Panc1 (cell line): ENCODE measurements around the gene ASIC1.

Experiments
- POLR2AphosphoS5 ChIP-seq: IDR thresholded peaks from 2 replicates; pipeline ENCODE4 v1.6.1; 2012; ENCODE audit warnings: mild to moderate bottlenecking, low read depth, low read length, moderate library complexity
- TCF7L2 ChIP-seq: IDR thresholded peaks from 2 replicates; pipeline ENCODE4 v1.6.1; 2011; ENCODE audit warnings: mild to moderate bottlenecking, low read depth, low read length, inconsistent platforms
- TF ChIP-seq, protein P1 (sequence below): fragments of 450-650 bp; IDR thresholded peaks from 2 replicates; pipeline ENCODE4 v1.5.1; 2017; ENCODE audit warnings: mild to moderate bottlenecking
- TF ChIP-seq, protein P2 (sequence below), 2 experiments: IDR thresholded peaks; 2 replicates each; pipeline ENCODE4 v1.6.1; 2011 to 2012; ENCODE audit warnings: low read depth in 2 of 2, control low read depth in 1 of 2, low read length in 1 of 2, mild to moderate bottlenecking in 1 of 2, moderate library complexity in 1 of 2; ENCODE audit not compliant: insufficient read depth in 1 of 2

DNA sequence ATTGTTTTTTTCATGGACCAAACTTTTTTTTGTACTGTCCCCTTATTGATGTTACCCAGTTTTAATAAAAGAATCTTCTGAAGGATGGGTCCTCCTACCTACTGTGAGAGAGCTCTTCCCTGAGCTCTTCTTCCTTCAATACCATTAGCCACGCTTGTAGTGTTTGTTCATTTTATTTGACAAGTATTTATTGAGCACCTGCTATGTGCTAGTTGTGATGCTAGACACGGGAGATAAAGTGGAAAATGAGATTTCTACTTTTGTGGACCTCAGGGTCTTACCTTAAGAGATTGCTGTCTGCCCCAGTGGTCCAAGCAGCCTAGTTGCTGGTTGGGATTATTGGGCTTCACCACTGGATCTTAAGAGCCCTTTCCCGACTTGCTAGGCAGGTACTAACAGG lies 43.2 kb downstream of the ASIC1 start:
- TF ChIP-seq, protein P1, sequence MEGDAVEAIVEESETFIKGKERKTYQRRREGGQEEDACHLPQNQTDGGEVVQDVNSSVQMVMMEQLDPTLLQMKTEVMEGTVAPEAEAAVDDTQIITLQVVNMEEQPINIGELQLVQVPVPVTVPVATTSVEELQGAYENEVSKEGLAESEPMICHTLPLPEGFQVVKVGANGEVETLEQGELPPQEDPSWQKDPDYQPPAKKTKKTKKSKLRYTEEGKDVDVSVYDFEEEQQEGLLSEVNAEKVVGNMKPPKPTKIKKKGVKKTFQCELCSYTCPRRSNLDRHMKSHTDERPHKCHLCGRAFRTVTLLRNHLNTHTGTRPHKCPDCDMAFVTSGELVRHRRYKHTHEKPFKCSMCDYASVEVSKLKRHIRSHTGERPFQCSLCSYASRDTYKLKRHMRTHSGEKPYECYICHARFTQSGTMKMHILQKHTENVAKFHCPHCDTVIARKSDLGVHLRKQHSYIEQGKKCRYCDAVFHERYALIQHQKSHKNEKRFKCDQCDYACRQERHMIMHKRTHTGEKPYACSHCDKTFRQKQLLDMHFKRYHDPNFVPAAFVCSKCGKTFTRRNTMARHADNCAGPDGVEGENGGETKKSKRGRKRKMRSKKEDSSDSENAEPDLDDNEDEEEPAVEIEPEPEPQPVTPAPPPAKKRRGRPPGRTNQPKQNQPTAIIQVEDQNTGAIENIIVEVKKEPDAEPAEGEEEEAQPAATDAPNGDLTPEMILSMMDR, result no peak
- no peak for TF ChIP-seq TCF7L2
- TF ChIP-seq, protein P2, sequence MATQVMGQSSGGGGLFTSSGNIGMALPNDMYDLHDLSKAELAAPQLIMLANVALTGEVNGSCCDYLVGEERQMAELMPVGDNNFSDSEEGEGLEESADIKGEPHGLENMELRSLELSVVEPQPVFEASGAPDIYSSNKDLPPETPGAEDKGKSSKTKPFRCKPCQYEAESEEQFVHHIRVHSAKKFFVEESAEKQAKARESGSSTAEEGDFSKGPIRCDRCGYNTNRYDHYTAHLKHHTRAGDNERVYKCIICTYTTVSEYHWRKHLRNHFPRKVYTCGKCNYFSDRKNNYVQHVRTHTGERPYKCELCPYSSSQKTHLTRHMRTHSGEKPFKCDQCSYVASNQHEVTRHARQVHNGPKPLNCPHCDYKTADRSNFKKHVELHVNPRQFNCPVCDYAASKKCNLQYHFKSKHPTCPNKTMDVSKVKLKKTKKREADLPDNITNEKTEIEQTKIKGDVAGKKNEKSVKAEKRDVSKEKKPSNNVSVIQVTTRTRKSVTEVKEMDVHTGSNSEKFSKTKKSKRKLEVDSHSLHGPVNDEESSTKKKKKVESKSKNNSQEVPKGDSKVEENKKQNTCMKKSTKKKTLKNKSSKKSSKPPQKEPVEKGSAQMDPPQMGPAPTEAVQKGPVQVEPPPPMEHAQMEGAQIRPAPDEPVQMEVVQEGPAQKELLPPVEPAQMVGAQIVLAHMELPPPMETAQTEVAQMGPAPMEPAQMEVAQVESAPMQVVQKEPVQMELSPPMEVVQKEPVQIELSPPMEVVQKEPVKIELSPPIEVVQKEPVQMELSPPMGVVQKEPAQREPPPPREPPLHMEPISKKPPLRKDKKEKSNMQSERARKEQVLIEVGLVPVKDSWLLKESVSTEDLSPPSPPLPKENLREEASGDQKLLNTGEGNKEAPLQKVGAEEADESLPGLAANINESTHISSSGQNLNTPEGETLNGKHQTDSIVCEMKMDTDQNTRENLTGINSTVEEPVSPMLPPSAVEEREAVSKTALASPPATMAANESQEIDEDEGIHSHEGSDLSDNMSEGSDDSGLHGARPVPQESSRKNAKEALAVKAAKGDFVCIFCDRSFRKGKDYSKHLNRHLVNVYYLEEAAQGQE (IDR thresholded peaks at IDR 0.05; ENCODE audit: insufficient read depth in 1 of 2, low read depth in 2 of 2, low read length in 1 of 2), result no peak
- TF ChIP-seq POLR2AphosphoS5, result no peak; the same call in 1 of the 2 replicates
